ENCODE measurements around the gene RAB11FIP4. TPM values are rescaled to one million over a fixed set of nuclear protein-coding genes. Genes with fewer than 3 reads are reported as not detected.
A peak's percentile ranks its signal among the peaks of the same experiment; 100 is the strongest.

RAB11FIP4 gene
- total RNA-seq, 2 experiments from 2014 or later = 35.0 to 35.6 TPM

- Mint-ChIP-seq H3K36me3 (no peaks in the 10 kb centered on the region), H3K27ac (no peak overlapping the region), H3K9me3 (no peaks in the 10 kb centered on the region), H3K4me3 (no peak overlapping the region), H3K27me3 (peaks cover 14% of the 10 kb centered on the region), H3K4me1 (ENCODE audit: low read depth) (no peaks in the 10 kb centered on the region)
- peak; percentile 3 for DNase-seq
- CTCF ChIA-PET = interaction anchor here (1.4 kb wide), 1 partner anchor 9 kb away, joined by 5 read pairs; no protein-coding TSS in a partner anchor
- intact Hi-C loops (cut with micrococcal nuclease) = no loop called here
- POLR2A ChIA-PET = no interaction called here
Measured at GRCh38 chr17:31398381-31399311, 7.2 kb downstream of the RAB11FIP4 start.

DNA sequence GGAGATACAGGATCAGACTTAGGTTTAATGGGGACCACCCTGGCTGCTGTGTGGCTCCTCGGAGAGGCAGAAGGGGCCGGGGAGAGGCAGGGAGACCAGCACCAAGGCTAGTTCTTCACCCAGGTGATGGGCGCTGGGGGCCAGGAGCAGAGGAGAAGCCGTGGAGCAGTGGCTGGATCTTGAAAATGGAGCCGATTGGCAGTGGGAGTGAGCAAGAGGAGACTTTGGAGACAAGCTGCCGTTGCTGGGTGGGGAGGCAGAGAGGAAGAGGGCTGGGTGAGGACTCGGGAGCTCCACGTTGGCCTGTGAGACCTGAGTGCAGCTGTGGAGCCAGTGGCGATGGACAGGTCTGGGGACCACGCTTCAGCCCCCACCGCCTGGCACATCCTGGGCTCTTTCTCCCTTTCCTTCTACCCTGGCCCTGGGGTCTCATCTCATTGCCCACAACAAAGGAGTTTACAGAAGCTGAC lies 9.0 kb downstream of the RAB11FIP4 start:
- H3K36me3 Mint-ChIP-seq = no peaks in the 10 kb centered on the region
- peak; percentile 3 for DNase-seq
- H3K9me3 Mint-ChIP-seq = no peaks in the 10 kb centered on the region
- no peaks in the 10 kb centered on the region for H3K4me1 Mint-ChIP-seq (ENCODE audit: low read depth)
- H3K4me3 Mint-ChIP-seq = no peak overlapping the region
- intact Hi-C loops (cut with micrococcal nuclease) = no loop called here
- ChIA-PET POLR2A (interaction anchor here (0.6 kb wide), 1 partner anchor 81 kb away, joined by 3 read pairs; no protein-coding TSS in a partner anchor), CTCF (no interaction called here)
- peaks cover 2% of the 10 kb centered on the region for H3K27me3 Mint-ChIP-seq
- H3K27ac Mint-ChIP-seq = no peak overlapping the region

DNA sequence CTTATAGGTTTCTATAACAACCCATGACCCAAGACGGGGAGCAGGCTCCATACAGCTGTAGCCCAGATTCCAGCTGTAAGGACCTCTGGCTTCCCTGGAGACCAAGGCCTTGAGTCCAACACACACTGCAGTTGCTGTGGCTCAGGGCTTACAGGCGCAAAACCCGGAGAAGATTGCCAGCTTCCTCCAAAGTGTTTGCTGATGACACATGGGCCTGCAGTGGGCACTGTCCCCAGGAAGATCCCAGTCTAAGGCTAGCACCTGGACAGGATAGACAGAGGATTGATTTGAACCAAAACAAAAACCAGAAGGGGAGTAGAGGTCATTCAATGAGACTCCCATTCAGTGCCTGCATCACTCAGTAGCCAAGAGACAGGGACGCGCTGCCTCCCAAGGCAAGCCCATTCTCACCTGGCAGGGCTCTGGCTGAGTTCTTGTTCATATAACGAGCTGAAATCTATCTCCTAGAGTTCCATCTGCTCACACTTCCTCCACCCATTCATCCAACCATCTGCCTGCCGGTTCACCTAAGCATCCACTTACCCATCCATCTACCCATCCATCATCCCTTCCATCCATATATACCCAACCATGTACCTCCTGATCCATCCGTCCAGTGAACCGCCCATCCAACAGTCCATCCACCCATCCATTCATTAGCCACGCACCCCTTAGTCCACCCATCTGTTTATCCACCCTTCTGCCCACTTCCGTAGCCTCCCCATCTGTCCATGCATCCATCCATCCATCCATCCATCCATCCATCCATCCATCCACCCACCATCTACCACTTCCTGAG lies 10.2 kb downstream of the RAB11FIP4 start:
- H3K4me3 Mint-ChIP-seq = no peak overlapping the region
- no peaks in the 10 kb centered on the region for H3K36me3 Mint-ChIP-seq
- peaks cover 2% of the 10 kb centered on the region for H3K27me3 Mint-ChIP-seq
- POLR2A ChIA-PET = interaction anchor here (0.6 kb wide), 1 partner anchor 82 kb away, joined by 3 read pairs; no protein-coding TSS in a partner anchor
- H3K9me3 Mint-ChIP-seq = no peaks in the 10 kb centered on the region
- no peaks in the 10 kb centered on the region for H3K4me1 Mint-ChIP-seq (ENCODE audit: low read depth)
- H3K27ac Mint-ChIP-seq = no peak overlapping the region
- CTCF ChIA-PET = no interaction called here
- intact Hi-C loops (cut with micrococcal nuclease) = no loop called here
- DNase-seq = no peak

- Mint-ChIP-seq H3K4me1 (ENCODE audit: low read depth) (no peaks in the 10 kb centered on the region), H3K9me3 (no peaks in the 10 kb centered on the region), H3K36me3 (no peaks in the 10 kb centered on the region), H3K27ac (no peak overlapping the region), H3K4me3 (no peak overlapping the region), H3K27me3 (no peaks in the 10 kb centered on the region)
- ChIA-PET POLR2A (no interaction called here), CTCF (no interaction called here)
- DNase-seq = peak; percentile 16
- intact Hi-C loops (cut with micrococcal nuclease) = no loop called here
Measured at GRCh38 chr17:31404028-31404949, 12.8 kb downstream of the RAB11FIP4 start.

DNA sequence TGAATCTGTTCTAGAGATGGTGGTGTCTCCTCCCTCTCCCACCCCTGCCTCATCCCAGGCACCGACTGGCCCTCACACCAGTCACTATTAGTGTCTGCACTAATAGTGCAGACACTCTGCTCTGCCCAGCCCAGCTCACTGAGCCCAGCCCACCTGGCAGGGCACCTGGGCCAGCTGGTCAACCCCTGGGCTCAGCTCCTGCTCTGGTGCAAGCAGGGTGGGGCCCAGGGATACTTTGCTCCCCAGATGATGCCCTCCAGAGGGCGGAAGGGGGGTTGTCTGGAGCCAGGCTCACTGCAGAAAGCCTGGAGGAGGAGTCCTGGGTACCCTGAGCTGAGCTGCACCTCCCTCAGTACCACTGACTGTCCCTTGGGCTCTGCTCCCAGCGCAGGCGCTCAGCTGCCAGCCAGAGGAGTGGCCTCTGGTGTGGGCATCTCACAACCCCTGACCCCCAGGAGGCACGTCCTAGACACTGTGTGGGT lies 14.5 kb downstream of the RAB11FIP4 start:
- DNase-seq = no peak
- H3K36me3 Mint-ChIP-seq = no peaks in the 10 kb centered on the region
- H3K27ac Mint-ChIP-seq = no peak overlapping the region
- POLR2A ChIA-PET = no interaction called here
- intact Hi-C loops (cut with micrococcal nuclease) = no loop called here
- CTCF ChIA-PET = interaction anchor here (0.7 to 0.9 kb wide), 2 partner anchors 16 to 118 kb away, joined by 3 read pairs; no protein-coding TSS in a partner anchor
- H3K4me1 Mint-ChIP-seq (ENCODE audit: low read depth) = no peaks in the 10 kb centered on the region
- H3K27me3 Mint-ChIP-seq = no peaks in the 10 kb centered on the region
- H3K9me3 Mint-ChIP-seq = no peaks in the 10 kb centered on the region
- no peak overlapping the region for H3K4me3 Mint-ChIP-seq

DNA sequence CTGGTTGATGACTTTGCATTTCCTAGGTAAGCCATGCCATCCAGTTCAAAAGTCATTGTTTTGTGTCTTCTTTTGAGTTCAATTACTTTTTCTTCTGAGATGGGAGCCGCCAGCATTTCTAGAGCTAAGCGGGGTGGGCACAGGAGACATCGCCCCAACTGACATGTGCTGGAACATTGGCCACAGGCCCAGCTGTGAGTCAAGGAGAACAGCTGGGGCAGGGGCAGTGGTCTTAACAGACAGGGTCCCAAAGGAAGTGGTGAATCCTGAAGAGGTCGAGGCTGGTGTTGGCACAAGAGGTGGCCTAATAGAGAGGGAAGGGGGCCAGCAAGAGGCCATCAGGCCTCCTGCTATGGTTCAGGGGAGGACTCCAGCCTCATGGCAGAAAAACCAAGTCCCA lies 17.1 kb downstream of the RAB11FIP4 start:
- Mint-ChIP-seq H3K27ac (no peak overlapping the region), H3K4me1 (ENCODE audit: low read depth) (no peaks in the 10 kb centered on the region), H3K36me3 (no peaks in the 10 kb centered on the region), H3K9me3 (no peaks in the 10 kb centered on the region), H3K4me3 (no peak overlapping the region), H3K27me3 (no peaks in the 10 kb centered on the region)
- ChIA-PET POLR2A (no interaction called here), CTCF (no interaction called here)
- intact Hi-C loops (cut with micrococcal nuclease) = no loop called here
- DNase-seq = no peak

DNA sequence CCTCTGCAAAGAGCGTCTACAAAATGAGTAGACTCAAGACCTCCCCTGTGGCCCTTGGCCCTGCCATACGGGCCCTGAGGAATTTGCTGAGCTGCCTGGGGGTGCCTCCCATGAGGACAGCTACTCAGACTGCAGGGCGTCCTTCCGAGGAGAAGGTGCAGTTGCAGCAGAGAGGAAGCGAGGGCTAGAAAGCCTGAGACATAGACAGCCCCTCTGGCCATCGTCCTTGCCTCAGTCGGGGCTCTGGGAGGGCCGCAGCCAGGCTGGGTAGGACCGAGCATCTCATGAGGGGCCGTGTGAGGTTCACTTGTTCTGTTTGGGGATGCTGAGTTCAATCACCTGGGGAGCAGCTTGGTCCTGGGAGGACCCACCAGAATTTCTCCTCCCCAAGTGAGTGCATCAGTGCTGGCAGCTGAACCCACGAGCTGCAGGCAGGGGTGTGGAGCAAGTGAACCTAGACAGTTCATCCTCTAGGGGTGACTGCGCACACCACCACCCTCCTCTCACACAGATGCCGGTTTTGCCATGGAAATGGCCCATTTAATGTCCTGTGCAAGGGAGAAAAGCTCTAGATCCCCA lies 20.3 kb downstream of the RAB11FIP4 start:
- DNase-seq = no peak
- no peaks in the 10 kb centered on the region for H3K36me3 Mint-ChIP-seq
- no peaks in the 10 kb centered on the region for H3K9me3 Mint-ChIP-seq
- ChIA-PET CTCF (no interaction called here), POLR2A (no interaction called here)
- no peaks in the 10 kb centered on the region for H3K27me3 Mint-ChIP-seq
- H3K4me3 Mint-ChIP-seq = no peak overlapping the region
- no peaks in the 10 kb centered on the region for H3K4me1 Mint-ChIP-seq (ENCODE audit: low read depth)
- intact Hi-C loops (cut with micrococcal nuclease) = no loop called here
- H3K27ac Mint-ChIP-seq = no peak overlapping the region

DNA sequence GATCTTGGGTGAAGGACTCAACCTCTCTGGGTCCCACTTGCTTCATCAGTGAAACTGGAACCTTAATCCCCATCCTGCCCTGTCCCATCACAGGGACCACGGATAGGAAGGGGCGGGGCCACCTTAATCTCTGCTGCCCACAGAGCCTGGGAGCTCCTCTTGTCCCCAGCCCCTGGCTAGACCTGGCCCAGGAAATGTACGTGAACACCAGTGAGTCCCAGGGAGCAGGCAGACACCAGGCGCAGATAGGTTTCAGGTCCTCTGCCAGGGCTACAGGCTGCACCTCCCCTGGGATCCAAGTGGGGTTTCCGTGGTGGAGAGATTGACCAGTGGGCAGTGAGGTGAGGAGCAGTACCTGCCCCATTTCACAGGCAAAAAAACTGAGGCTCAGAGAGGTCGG lies 21.0 kb downstream of the RAB11FIP4 start:
- no peak for DNase-seq
- Mint-ChIP-seq H3K4me3 (no peak overlapping the region), H3K4me1 (ENCODE audit: low read depth) (no peaks in the 10 kb centered on the region), H3K36me3 (no peaks in the 10 kb centered on the region), H3K27me3 (no peaks in the 10 kb centered on the region), H3K9me3 (no peaks in the 10 kb centered on the region), H3K27ac (no peak overlapping the region)
- ChIA-PET POLR2A (no interaction called here), CTCF (no interaction called here)
- intact Hi-C loops (cut with micrococcal nuclease) = no loop called here

- POLR2A ChIA-PET = no interaction called here
- CTCF ChIA-PET = no interaction called here
Measured at GRCh38 chr17:31413081-31413799, 21.8 kb downstream of the RAB11FIP4 start.

GRCh38 chr17:31413874-31414549 lies 22.5 kb downstream of the RAB11FIP4 start:
- no peaks in the 10 kb centered on the region for H3K9me3 Mint-ChIP-seq
- H3K4me1 Mint-ChIP-seq (ENCODE audit: low read depth) = no peaks in the 10 kb centered on the region
- H3K27ac Mint-ChIP-seq = no peak overlapping the region
- POLR2A ChIA-PET = no interaction called here
- no peak overlapping the region for H3K4me3 Mint-ChIP-seq
- CTCF ChIA-PET = no interaction called here
- H3K27me3 Mint-ChIP-seq = no peaks in the 10 kb centered on the region
- no peaks in the 10 kb centered on the region for H3K36me3 Mint-ChIP-seq
- DNase-seq = no peak
- intact Hi-C loops (cut with micrococcal nuclease) = no loop called here

More at GRCh38 chr17:31413081-31413799, 21.8 kb downstream of the RAB11FIP4 start:
- Mint-ChIP-seq H3K36me3 (no peaks in the 10 kb centered on the region), H3K4me1 (ENCODE audit: low read depth) (no peaks in the 10 kb centered on the region), H3K9me3 (no peaks in the 10 kb centered on the region), H3K4me3 (no peak overlapping the region), H3K27me3 (no peaks in the 10 kb centered on the region), H3K27ac (no peak overlapping the region)
- intact Hi-C loops (cut with micrococcal nuclease) = no loop called here
- DNase-seq = no peak

DNA sequence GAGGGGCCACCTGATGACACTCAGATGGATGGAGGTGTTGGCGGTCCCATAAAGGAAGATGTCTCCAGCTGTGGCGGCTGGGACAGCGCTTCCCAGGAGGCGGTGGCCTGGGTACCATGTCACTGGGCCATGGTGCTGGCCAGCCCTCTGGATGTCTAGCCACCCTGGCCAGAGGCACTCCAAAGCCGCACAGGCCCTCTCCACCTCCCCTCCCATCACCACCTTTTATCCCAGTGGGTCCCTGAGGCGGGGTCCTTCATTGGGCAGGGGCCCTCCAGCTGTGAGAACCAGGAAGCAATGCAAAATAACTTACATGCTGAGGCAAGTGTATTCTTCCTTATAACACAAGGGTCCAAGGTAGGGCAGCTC lies 23.1 kb downstream of the RAB11FIP4 start:
- DNase-seq = no peak
- Mint-ChIP-seq H3K9me3 (no peaks in the 10 kb centered on the region), H3K4me3 (no peak overlapping the region), H3K27ac (no peak overlapping the region), H3K27me3 (no peaks in the 10 kb centered on the region), H3K36me3 (no peaks in the 10 kb centered on the region), H3K4me1 (ENCODE audit: low read depth) (no peaks in the 10 kb centered on the region)
- intact Hi-C loops (cut with micrococcal nuclease) = no loop called here
- CTCF ChIA-PET = no interaction called here
- POLR2A ChIA-PET = no interaction called here
